Panc1 (cell line): ENCODE results near the gene PLEKHN1. TPM values are rescaled to one million over a fixed set of nuclear protein-coding genes. Genes with fewer than 3 reads are reported as not detected.

Source experiments
- total RNA-seq: library from RNA; stranded (reverse); gene quantifications from one replicate; pipeline ENCODE4 v1.2.1, GENCODE V29; 2021; ENCODE audit not compliant: unreplicated experiment

PLEKHN1 gene
- total RNA-seq, 1 experiment from 2014 or later: 9.8 TPM

Other genes with a start within 250 kb of the PLEKHN1 start
- 51.8 TPM for gene SAMD11, start 42.6 kb upstream of the PLEKHN1 start, total RNA-seq
- 193 TPM for gene NOC2L, start 7.2 kb upstream of the PLEKHN1 start, total RNA-seq
- gene KLHL17, start 5.9 kb upstream of the PLEKHN1 start, total RNA-seq: 58.8 TPM
- 1.5 TPM for gene PERM1, start 15.6 kb downstream of the PLEKHN1 start, total RNA-seq
- gene HES4, start 33.6 kb downstream of the PLEKHN1 start, total RNA-seq: 74.2 TPM
- gene ISG15, start 47.0 kb downstream of the PLEKHN1 start, total RNA-seq: 102 TPM
- gene AGRN, start 53.6 kb downstream of the PLEKHN1 start, total RNA-seq: 153 TPM
- 0.08 TPM for gene RNF223, start 107.8 kb downstream of the PLEKHN1 start, total RNA-seq
- gene C1orf159, start 149.6 kb downstream of the PLEKHN1 start, total RNA-seq: 28.8 TPM
- gene TTLL10, start 207.4 kb downstream of the PLEKHN1 start, total RNA-seq: not detected
- 4.3 TPM for gene TNFRSF18, start 240.1 kb downstream of the PLEKHN1 start, total RNA-seq
- 0.62 TPM for gene TNFRSF4, start 247.7 kb downstream of the PLEKHN1 start, total RNA-seq